H1 (cell line): Measurements from ENCODE around the gene SPEF2. TPM values are rescaled to one million over a fixed set of nuclear protein-coding genes. Genes with fewer than 3 reads are reported as not detected.

Source experiments
- CTCF ChIA-PET: fragments of 300-600 bp; sonication (Branson Sonifier 250); formaldehyde crosslinking; loops from one replicate; lab custom pipeline; 2021; ENCODE audit not compliant: partially characterized antibody; lab: Charles Lee
- POLR2A ChIA-PET: fragments of 300-600 bp; sonication (Branson Sonifier 250); formaldehyde crosslinking; loops from one replicate; lab custom pipeline; 2021; ENCODE audit warnings: inconsistent platforms; ENCODE audit not compliant: partially characterized antibody; lab: Charles Lee
- DNase-seq, 2 experiments: peaks; one replicate each; pipeline versions ENCODE4 v3.0.0 to v3.0.0-alpha.2; 2010 to 2022; ENCODE audit warnings: low spot score in 2 of 2, low read depth in 1 of 2, mixed read lengths in 1 of 2
- FAIRE-seq: peaks from 2 replicates; lab custom pipeline; 2011; peaks lifted over from hg19 to GRCh38; lab: Jason Lieb, UNC
- H2AFZ ChIP-seq: 2 replicates; pipeline ENCODE4 v1.8.1; 2012; ENCODE audit warnings: low read length, inconsistent platforms
- H2AK5ac ChIP-seq: 2 replicates; pipeline ENCODE4 v1.6.1; 2013; ENCODE audit warnings: low read depth, low read length
- H2BK120ac ChIP-seq: replicated peaks from 2 replicates; pipeline ENCODE3; 2013; ENCODE audit warnings: low read depth, low read length, inconsistent platforms
- H2BK12ac ChIP-seq: 2 replicates; pipeline ENCODE4 v1.6.1; 2013; ENCODE audit warnings: low read depth, low read length
- H2BK15ac ChIP-seq: 2 replicates; pipeline ENCODE4 v1.6.1; 2013; ENCODE audit warnings: low read length
- H2BK20ac ChIP-seq: 2 replicates; pipeline ENCODE4 v1.6.1; 2013; ENCODE audit warnings: low read length
- H2BK5ac ChIP-seq: 2 replicates; pipeline ENCODE4 v1.6.1; 2013; ENCODE audit warnings: low read depth, low read length
- H3K14ac ChIP-seq: 2 replicates; pipeline ENCODE4 v1.6.1; 2013; ENCODE audit warnings: inconsistent platforms; ENCODE audit not compliant: insufficient read length
- H3K18ac ChIP-seq: 2 replicates; pipeline ENCODE4 v1.6.1; 2013; ENCODE audit warnings: low read length; ENCODE audit errors: extremely low read depth
- H3K23ac ChIP-seq: 2 replicates; pipeline ENCODE4 v1.6.1; 2013; ENCODE audit warnings: inconsistent platforms; ENCODE audit not compliant: insufficient read length
- H3K23me2 ChIP-seq: 2 replicates; pipeline ENCODE4 v1.6.1; 2013; ENCODE audit warnings: low read depth, low read length
- H3K27ac ChIP-seq: 2 replicates; pipeline ENCODE4 v1.6.1; 2011; ENCODE audit warnings: low read depth, low read length, inconsistent platforms
- H3K27me3 ChIP-seq, 4 experiments: replicated peaks in 1 of 4; 1 replicate in 1 of 4; 2 replicates in 3 of 4; pipeline versions ENCODE4 v1.6.1 to v1.8.1; 2011 to 2013; ENCODE audit warnings: low read length in 3 of 4, mild to moderate bottlenecking in 3 of 4, inconsistent platforms in 2 of 4, mixed read lengths in 2 of 4, moderate library complexity in 1 of 4; ENCODE audit not compliant: control insufficient read depth in 3 of 4, insufficient read depth in 3 of 4; ENCODE audit errors: extremely low read depth in 1 of 4
- H3K36me3 ChIP-seq, 4 experiments: 2 replicates each; pipeline versions ENCODE4 v1.6.1 to v1.8.1; 2011 to 2013; ENCODE audit warnings: mild to moderate bottlenecking in 4 of 4, low read length in 3 of 4, moderate library complexity in 2 of 4, control low read depth in 1 of 4, inconsistent platforms in 1 of 4; ENCODE audit not compliant: insufficient read depth in 4 of 4, control insufficient read depth in 2 of 4
- H3K4ac ChIP-seq: replicated peaks from 2 replicates; pipeline ENCODE3; 2013; ENCODE audit warnings: low read length, low read depth, mixed read lengths, inconsistent platforms; ENCODE audit not compliant: insufficient read length
- H3K4me1 ChIP-seq, 4 experiments: replicated peaks in 1 of 4; 1 replicate in 1 of 4; 2 replicates in 3 of 4; pipeline versions ENCODE4 v1.6.1 to v1.8.1; 2011 to 2013; ENCODE audit warnings: low read length in 3 of 4, inconsistent platforms in 2 of 4, mixed read lengths in 1 of 4; ENCODE audit not compliant: insufficient read depth in 4 of 4, control insufficient read depth in 3 of 4
- H3K4me2 ChIP-seq, 2 experiments: 2 replicates each; pipeline versions ENCODE4 v1.6.1 to v1.8.1; 2011 to 2013; ENCODE audit warnings: low read depth in 2 of 2, low read length in 2 of 2, control low read depth in 1 of 2, inconsistent platforms in 1 of 2, mild to moderate bottlenecking in 1 of 2; ENCODE audit not compliant: insufficient read depth in 1 of 2
- H3K4me3 ChIP-seq, 4 experiments: fragments of 200-600, 300-600 bp in 1 of 4; sonication (generic), shearing (Covaris generic), sonication (Bioruptor Twin) in 1 of 4; 2 replicates each; pipeline versions ENCODE4 v1.5.1 to v1.8.1; 2011 to 2016; ENCODE audit warnings: low read length in 4 of 4, low read depth in 3 of 4, control low read depth in 2 of 4, inconsistent platforms in 2 of 4, mild to moderate bottlenecking in 2 of 4, mixed read lengths in 1 of 4, moderate library complexity in 1 of 4; ENCODE audit not compliant: insufficient read depth in 2 of 4; ENCODE audit errors: extremely low read depth in 1 of 4
- H3K56ac ChIP-seq: replicated peaks from 2 replicates; pipeline ENCODE3; 2013; ENCODE audit warnings: low read depth, mild to moderate bottlenecking, mixed read lengths, low read length, inconsistent platforms; ENCODE audit not compliant: insufficient read length
- H3K79me1 ChIP-seq: 2 replicates; pipeline ENCODE4 v1.6.1; 2013; ENCODE audit warnings: low read depth, low read length, control low read depth
- H3K79me2 ChIP-seq, 2 experiments: 2 replicates each; pipeline versions ENCODE4 v1.6.1 to v1.8.1; 2012 to 2013; ENCODE audit warnings: low read length in 2 of 2, mild to moderate bottlenecking in 2 of 2, inconsistent platforms in 1 of 2; ENCODE audit not compliant: insufficient read depth in 2 of 2, control insufficient read depth in 1 of 2
- H3K9ac ChIP-seq, 4 experiments: replicated peaks in 1 of 4; 1 replicate in 1 of 4; 2 replicates in 3 of 4; pipeline versions ENCODE4 v1.6.1 to v1.8.1; 2011 to 2013; ENCODE audit warnings: low read depth in 3 of 4, low read length in 3 of 4, control low read depth in 2 of 4, mild to moderate bottlenecking in 2 of 4, moderate library complexity in 2 of 4, inconsistent platforms in 1 of 4; ENCODE audit errors: extremely low read depth in 1 of 4
- H3K9me3 ChIP-seq, 2 experiments: 2 replicates each; pipeline versions ENCODE4 v1.6.1 to v1.8.1; 2012 to 2013; ENCODE audit warnings: mild to moderate bottlenecking in 2 of 2, moderate library complexity in 2 of 2, control low read depth in 1 of 2, inconsistent platforms in 1 of 2, low read depth in 1 of 2, low read length in 1 of 2, mixed read lengths in 1 of 2; ENCODE audit not compliant: insufficient read depth in 2 of 2
- H4K20me1 ChIP-seq, 2 experiments: replicated peaks in 1 of 2; 2 replicates each; pipeline versions ENCODE3 to v1.8.1; 2011 to 2013; ENCODE audit warnings: inconsistent platforms in 2 of 2, low read length in 2 of 2, mild to moderate bottlenecking in 1 of 2; ENCODE audit not compliant: insufficient read depth in 2 of 2, control insufficient read depth in 1 of 2
- H4K5ac ChIP-seq: 2 replicates; pipeline ENCODE4 v1.6.1; 2013; ENCODE audit warnings: low read length, low read depth, mixed read lengths, inconsistent platforms; ENCODE audit not compliant: insufficient read length
- H4K8ac ChIP-seq: 2 replicates; pipeline ENCODE4 v1.8.0; 2013; ENCODE audit warnings: mild to moderate bottlenecking, moderate library complexity, low read length, inconsistent platforms; ENCODE audit not compliant: insufficient read depth; ENCODE audit errors: extremely low read depth
- H4K91ac ChIP-seq: replicated peaks from 2 replicates; pipeline ENCODE3; 2013; ENCODE audit warnings: low read length, mixed read lengths, inconsistent platforms; ENCODE audit not compliant: insufficient read length
- ASH2L ChIP-seq: fragments of 200-600, 300-600 bp; sonication (generic); IDR thresholded peaks from one replicate; pipeline ENCODE4 v1.7.1; 2017; ENCODE audit warnings: low read length
- BACH1 ChIP-seq: IDR thresholded peaks from 2 replicates; pipeline ENCODE4 v1.6.1; 2012; ENCODE audit warnings: low read length, improper control_type of control experiment
- FOSL1 ChIP-seq: IDR thresholded peaks from 2 replicates; pipeline ENCODE4 v1.6.1; 2011; ENCODE audit warnings: mild to moderate bottlenecking, low read depth, low read length, moderate library complexity; ENCODE audit not compliant: insufficient read depth
- JUN ChIP-seq: IDR thresholded peaks from 2 replicates; pipeline ENCODE4 v1.6.1; 2011; ENCODE audit warnings: low read depth, mild to moderate bottlenecking, improper control_type of control experiment, low read length
- RNF2 ChIP-seq: fragments of 200-900, 300-1000 bp; sonication (generic); IDR thresholded peaks from 2 replicates; pipeline ENCODE4 v1.7.1; 2016; ENCODE audit warnings: borderline replicate concordance, low read depth, mild to moderate bottlenecking, antibody characterized with exemption, low read length; ENCODE audit not compliant: poor library complexity, severe bottlenecking; ENCODE audit errors: missing control alignments
- RXRA ChIP-seq: IDR thresholded peaks from 2 replicates; pipeline ENCODE4 v1.6.1; 2011; ENCODE audit warnings: low read depth, mild to moderate bottlenecking, low read length, moderate library complexity; ENCODE audit not compliant: insufficient read depth
- SIN3A ChIP-seq, 2 experiments: IDR thresholded peaks in 1 of 2; conservative IDR thresholded peaks in 1 of 2; 2 replicates each; pipeline ENCODE4 v1.6.1; 2011 to 2012; ENCODE audit warnings: low read length in 2 of 2, improper control_type of control experiment in 1 of 2, low read depth in 1 of 2, mild to moderate bottlenecking in 1 of 2
- SP1 ChIP-seq: IDR thresholded peaks from 2 replicates; pipeline ENCODE4 v1.6.1; 2011; ENCODE audit warnings: low read depth, low read length
- TBP ChIP-seq: IDR thresholded peaks from 2 replicates; pipeline ENCODE4 v1.6.1; 2011; ENCODE audit warnings: low read depth, low read length, improper control_type of control experiment
- polyA plus RNA-seq, 7 experiments: library from polyadenylated mRNA; depleted of rRNA in 3 of 7; stranded (reverse) in 5 of 7; unstranded in 2 of 7; fragments of >200 nt in 5 of 7; fragments of 200-250 nt in 2 of 7; gene quantifications; 1 replicate in 5 of 7; 2 replicates in 1 of 7; 4 replicates in 1 of 7; pipeline versions ENCODE4 v1.2.1 to v1.2.3, GENCODE V29; 2011 to 2013; ENCODE audit warnings: missing spikeins in 2 of 7, mixed read lengths in 2 of 7
- total RNA-seq: library from RNA; stranded (reverse); fragmentation: NEBNext Ultra II Directional; extraction: Animal tissue kit (Norgen Biotek cat#: 25700); gene quantifications from 2 replicates; pipeline ENCODE4 v1.2.1, GENCODE V29; 2021
- TF ChIP-seq, protein P1 (sequence below): IDR thresholded peaks from 2 replicates; pipeline ENCODE4 v1.6.1; 2012; ENCODE audit warnings: inconsistent platforms
- TF ChIP-seq, protein P2 (sequence below), 3 experiments: IDR thresholded peaks; 1 replicate in 2 of 3; 2 replicates in 1 of 3; pipeline versions ENCODE4 v1.5.1 to v1.6.1; 2011; ENCODE audit warnings: low read length in 3 of 3, mild to moderate bottlenecking in 3 of 3, inconsistent platforms in 2 of 3, low read depth in 1 of 3, moderate library complexity in 1 of 3; ENCODE audit not compliant: insufficient read depth in 1 of 3; ENCODE audit errors: control extremely low read depth in 1 of 3

The SPEF2 gene
- total and polyA plus RNA-seq, 2 of the 8 experiments (the other 6 are each of a cell fraction or from before 2014, with no cell fraction given): 0.14 to 0.73 TPM

DNA sequence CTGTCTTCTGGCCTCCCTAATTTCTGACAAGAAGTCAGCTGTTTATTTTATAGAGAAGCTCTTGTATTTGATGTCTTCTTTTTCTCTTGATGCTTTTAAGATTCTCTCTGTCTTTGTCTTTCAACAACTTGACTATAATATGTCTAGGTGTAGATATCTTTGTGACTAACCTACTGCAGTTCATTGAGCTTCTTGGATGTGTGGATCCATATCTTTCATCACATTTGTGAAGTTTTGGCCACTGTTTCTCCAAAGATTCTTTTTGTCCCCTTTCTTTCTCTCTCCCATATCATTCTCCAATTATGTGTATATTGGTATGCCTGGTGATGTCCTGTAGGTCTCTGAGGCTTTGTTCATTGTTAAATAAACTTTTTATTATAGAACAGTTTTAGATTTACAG lies 16.7 kb downstream of the SPEF2 start:
- no peak overlapping the region for H2BK12ac ChIP-seq
- H2BK5ac ChIP-seq: no peak overlapping the region
- ChIA-PET CTCF (interaction anchor here (1.2 to 1.6 kb wide), 2 partner anchors 198 to 292 kb away, joined by 3 to 4 read pairs; no protein-coding TSS in a partner anchor), POLR2A (no interaction called here)
- no peak overlapping the region for H3K23ac ChIP-seq
- no peak overlapping the region for H3K56ac ChIP-seq
- no peak overlapping the region for H3K18ac ChIP-seq
- H3K9ac ChIP-seq: no peak overlapping the region
- no peak overlapping the region for H2AFZ ChIP-seq
- H3K4ac ChIP-seq: no peak overlapping the region
- H3K9me3 ChIP-seq: no peaks in the 10 kb centered on the region
- DNase-seq: no peak
- no peaks in the 10 kb centered on the region for H3K4me1 ChIP-seq
- no peak overlapping the region for H3K14ac ChIP-seq
- H3K27me3 ChIP-seq: no peaks in the 10 kb centered on the region
- H4K91ac ChIP-seq: no peak overlapping the region
- no peak overlapping the region for H2BK15ac ChIP-seq
- H4K5ac ChIP-seq: no peak overlapping the region
- no peak for FAIRE-seq
- no peaks in the 10 kb centered on the region for H3K36me3 ChIP-seq
- no peak overlapping the region for H3K4me2 ChIP-seq
- TF ChIP-seq JUN (no peak), SP1 (no peak), BACH1 (no peak), ASH2L (no peak), RXRA (no peak), FOSL1 (no peak), TBP (no peak), RNF2 (no peak), SIN3A (conservative IDR thresholded peaks at IDR 0.05 in 1 of 2, IDR thresholded peaks at IDR 0.05 in 1 of 2; ENCODE audit: low read depth in 1 of 2, low read length in 2 of 2) (no peak)
- TF ChIP-seq, protein P1, sequence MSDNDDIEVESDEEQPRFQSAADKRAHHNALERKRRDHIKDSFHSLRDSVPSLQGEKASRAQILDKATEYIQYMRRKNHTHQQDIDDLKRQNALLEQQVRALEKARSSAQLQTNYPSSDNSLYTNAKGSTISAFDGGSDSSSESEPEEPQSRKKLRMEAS: no peak
- TF ChIP-seq, protein P2, sequence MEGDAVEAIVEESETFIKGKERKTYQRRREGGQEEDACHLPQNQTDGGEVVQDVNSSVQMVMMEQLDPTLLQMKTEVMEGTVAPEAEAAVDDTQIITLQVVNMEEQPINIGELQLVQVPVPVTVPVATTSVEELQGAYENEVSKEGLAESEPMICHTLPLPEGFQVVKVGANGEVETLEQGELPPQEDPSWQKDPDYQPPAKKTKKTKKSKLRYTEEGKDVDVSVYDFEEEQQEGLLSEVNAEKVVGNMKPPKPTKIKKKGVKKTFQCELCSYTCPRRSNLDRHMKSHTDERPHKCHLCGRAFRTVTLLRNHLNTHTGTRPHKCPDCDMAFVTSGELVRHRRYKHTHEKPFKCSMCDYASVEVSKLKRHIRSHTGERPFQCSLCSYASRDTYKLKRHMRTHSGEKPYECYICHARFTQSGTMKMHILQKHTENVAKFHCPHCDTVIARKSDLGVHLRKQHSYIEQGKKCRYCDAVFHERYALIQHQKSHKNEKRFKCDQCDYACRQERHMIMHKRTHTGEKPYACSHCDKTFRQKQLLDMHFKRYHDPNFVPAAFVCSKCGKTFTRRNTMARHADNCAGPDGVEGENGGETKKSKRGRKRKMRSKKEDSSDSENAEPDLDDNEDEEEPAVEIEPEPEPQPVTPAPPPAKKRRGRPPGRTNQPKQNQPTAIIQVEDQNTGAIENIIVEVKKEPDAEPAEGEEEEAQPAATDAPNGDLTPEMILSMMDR (IDR thresholded peaks at IDR 0.05; ENCODE audit: control extremely low read depth in 1 of 3, insufficient read depth in 1 of 3, low read depth in 1 of 3, low read length in 3 of 3): no peak
- no peak overlapping the region for H2BK20ac ChIP-seq
- no peak overlapping the region for H4K8ac ChIP-seq
- no peaks in the 10 kb centered on the region for H3K23me2 ChIP-seq
- no peak overlapping the region for H3K4me3 ChIP-seq
- no peaks in the 10 kb centered on the region for H3K79me1 ChIP-seq
- H2BK120ac ChIP-seq: no peak overlapping the region
- H4K20me1 ChIP-seq: no peaks in the 10 kb centered on the region
- H2AK5ac ChIP-seq: no peak overlapping the region
- no peak overlapping the region for H3K27ac ChIP-seq
- no peaks in the 10 kb centered on the region for H3K79me2 ChIP-seq
